Pulmonary artery endothelial cell (primary cell): Measurements from ENCODE around the gene SMIM8. TPM values are rescaled to one million over a fixed set of nuclear protein-coding genes. Genes with fewer than 3 reads are reported as not detected.

ENCODE experiments used
- DNase-seq: peaks from one replicate; pipeline ENCODE4 v3.0.0-alpha.2; 2011; ENCODE audit warnings: low read depth, low spot score
- total RNA-seq: library from RNA; depleted of rRNA; stranded (reverse); fragments of >200 nt; gene quantifications from 2 replicates; pipeline ENCODE4 v1.2.3, GENCODE V29; 2014

Gene SMIM8
- total RNA-seq, 1 donor from 2014 or later: 3.1 TPM

GRCh38 chr6:87334683-87335082 is 12.3 kb downstream of the SMIM8 start:
- no peak for DNase-seq

DNA sequence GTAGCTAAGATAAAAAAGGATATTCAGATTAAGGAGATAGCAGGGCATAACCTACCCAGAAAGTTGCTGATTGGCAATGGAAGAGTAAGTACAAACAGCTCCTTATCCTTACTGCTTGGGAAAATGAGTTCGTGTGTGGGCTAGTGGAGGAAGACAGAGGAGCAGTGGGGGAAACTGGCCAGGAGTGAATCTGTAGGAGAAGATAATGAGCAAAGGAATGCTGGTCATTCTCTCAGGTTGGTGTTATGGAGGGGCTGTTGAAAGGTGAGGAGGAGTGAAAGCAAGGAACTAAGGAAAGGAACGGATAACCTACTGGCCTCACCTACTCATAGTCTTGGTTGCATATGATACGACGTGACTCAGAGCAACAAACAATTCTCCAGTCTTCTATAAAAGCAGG is 14.0 kb downstream of the SMIM8 start:
- no peak for DNase-seq

DNA sequence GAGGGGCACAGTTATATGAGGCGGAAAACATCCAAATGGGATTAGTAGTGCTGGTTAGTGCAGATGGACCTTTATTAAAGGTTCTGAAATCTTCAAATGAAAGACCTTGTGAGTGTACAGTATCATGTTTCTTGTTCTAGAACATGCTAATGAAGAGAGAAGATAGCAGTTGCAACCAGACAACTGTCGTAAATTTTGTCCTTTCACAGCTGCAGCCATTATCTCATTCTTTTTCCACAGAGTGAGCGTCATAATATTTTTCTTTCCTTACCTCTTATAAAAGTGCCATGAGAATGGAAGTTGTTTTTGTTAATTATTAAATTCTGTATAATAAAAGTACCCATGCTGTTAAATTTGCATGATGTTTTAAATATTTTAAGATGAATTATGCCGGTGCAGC is 17.8 kb downstream of the SMIM8 start:
- no peak for DNase-seq

DNA sequence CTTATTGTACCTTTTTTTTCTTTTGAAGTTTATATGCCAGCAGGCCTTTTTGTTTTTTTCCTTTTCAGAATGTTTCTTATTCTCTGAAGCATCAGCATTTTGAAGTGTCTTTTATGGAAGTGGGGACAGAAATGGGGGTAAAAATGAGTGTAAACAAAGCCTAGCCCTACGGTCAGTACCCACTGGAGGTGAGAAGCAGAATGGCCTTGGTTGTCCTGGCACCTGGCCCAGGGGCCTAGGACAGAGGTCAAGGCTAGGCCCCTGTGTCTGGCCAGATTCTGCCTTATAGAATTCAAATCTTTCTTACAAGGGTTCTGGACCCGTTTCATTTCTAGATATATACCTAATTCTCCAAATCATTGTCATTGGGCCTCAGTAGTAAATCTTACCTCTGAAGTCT is 18.8 kb downstream of the SMIM8 start:
- no peak for DNase-seq

DNA sequence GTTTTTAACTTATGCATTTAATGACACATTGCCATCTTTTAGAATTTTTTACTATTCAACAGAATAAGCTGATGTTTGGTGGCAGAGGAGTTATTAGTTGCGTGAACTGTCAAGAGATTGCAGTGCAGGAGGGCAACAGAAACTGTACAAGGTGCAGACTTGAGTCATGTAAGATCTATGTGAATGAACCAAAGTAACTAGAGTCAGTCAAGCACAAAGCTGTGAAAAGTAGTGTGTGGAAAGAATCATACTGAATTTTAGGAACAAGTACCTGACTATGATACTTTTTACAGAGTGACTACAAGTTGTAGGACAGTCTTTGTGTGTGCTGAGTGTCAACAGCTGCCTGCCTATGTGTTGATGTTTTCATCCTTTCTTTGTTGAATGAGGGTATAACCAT is 19.5 kb downstream of the SMIM8 start:
- DNase-seq: no peak

DNA sequence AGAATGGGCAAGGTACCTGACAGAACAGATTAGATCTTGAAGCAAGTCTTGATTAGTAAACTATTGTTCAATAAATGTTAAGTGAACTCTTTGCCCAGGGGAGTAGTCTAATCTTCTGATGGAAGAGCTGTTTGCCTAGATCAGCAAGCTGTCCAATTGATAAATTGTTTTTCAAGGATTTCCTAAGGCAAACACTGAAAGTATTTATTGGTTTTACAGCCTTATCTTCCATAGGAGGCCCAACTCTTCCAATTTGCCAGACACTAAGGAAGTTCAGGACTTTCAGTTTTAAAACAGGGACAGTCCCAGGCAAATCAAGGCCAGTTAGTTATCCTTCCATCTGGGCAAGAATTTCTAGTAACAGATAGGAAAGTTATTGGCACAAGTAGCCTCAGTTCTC is 20.4 kb downstream of the SMIM8 start:
- no peak for DNase-seq

DNA sequence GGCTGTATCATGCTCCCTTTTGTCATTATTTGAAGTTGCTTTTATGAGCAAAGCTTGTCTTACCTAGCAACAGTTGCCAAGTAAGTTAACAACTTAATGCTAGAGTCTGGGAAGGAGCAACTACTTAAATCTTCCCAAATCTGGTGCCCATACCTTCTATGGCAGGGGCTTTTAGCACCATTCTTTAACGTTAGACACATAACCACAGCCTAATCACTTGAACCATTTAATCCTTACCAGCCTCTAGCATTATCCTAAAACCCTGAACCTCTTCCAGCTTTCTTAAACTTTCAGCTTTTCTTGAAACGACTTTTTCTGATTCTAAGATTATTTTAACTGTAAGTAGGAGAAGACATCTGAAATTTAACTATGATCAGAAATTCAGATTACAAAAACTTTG is 22.3 kb downstream of the SMIM8 start, which contains the start of gene C6orf163:
Gene C6orf163 (plus strand): TSS at position 83 of the 400 bp plus-strand sequence. CDS start 287 bp downstream, at position 370.
- DNase-seq: no peak

DNA sequence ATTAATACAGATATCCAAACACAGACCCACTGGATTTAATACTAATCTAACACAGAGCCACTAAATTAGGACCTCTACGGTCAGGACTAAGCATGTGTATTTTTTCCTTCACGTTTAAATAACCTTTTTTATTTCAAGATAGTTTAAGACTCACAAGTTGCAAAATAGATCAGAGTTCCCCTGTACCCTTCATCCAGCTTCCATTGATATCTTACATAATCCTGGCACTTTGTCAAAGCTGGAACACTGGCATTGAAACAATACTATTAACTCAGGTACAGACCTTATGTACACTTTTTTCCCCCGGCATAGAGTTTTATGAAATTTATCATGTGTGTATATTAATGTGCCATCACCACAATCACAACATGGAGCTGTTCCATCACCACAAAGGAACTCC is 24.3 kb downstream of the SMIM8 start:
- DNase-seq: no peak

DNA sequence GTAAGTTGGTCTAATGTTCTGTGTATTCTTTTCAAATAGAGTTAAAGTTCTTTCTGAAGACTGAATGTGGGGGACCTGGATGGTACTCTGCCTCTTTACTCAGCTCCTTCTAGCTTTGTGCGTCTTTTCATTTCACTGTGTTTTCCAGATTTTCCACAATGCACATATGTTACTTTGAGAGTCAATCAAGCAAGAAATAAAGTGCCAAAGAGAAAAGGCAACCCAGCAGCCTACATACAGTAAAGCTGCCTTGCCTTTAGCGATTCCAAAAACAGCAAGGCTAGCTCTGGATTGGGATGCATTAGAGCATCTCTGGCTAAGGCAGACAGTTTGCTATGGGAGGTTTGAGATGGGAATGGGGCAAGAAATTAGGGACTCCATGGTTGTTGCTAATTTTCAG is 27.5 kb downstream of the SMIM8 start:
- DNase-seq: no peak

DNA sequence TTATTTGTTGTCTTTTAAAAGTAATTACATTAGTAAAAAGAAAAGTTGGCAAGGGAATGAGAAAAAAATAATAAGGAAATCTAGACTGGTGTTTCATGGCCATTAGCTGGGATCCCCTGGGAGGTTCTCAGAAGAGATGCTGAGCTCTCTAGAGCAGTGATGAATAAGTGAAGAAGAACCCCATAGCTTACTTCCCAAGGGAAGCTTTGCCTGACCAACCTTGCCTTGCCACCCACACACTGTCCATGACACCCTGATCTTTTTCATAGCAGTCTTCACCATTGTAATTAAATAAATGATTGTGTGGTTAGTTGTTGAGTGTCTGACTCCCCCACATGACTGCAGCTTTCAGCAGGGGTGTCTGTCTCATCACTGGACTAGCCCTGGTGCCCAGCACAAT is 28.1 kb downstream of the SMIM8 start:
- DNase-seq: no peak

- DNase-seq: no peak
Observed at GRCh38 chr6:87351583-87351982, 29.2 kb downstream of the SMIM8 start.

GRCh38 chr6:87356181-87356580 is 33.8 kb downstream of the SMIM8 start:
- DNase-seq: no peak

- no peak for DNase-seq
Observed at GRCh38 chr6:87357479-87358196, 35.2 kb downstream of the SMIM8 start.

DNA sequence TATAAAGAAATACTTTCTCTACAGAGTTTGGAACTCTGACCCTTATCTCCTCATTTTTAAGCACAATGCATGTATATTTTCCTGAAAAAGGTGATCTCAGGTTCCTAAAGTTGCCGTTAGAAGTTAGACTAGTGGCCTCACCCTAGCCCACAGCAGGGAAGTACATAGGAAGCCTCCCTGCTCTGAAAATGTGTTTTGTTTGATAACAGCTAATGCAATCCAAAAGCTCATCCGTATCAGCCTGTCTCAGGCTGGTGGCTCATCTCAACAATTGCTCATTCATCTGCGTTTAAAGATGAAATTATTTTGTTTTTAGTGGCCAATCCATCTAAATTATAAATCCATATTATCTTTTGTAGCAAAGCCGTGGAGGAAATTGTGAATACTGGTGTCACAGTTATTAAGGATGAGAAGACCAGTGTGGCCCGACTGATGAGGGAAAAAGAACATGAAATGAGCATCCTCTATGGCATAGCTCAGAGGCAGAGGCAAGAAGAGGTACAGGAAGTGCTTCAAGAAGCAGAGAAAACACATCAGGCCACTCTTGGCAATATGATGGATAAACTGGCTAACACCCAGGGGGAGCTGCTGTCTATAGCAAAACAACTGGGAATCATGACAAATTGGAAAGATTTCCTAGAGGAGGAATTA is 42.3 kb downstream of the SMIM8 start:
- DNase-seq: no peak

DNA sequence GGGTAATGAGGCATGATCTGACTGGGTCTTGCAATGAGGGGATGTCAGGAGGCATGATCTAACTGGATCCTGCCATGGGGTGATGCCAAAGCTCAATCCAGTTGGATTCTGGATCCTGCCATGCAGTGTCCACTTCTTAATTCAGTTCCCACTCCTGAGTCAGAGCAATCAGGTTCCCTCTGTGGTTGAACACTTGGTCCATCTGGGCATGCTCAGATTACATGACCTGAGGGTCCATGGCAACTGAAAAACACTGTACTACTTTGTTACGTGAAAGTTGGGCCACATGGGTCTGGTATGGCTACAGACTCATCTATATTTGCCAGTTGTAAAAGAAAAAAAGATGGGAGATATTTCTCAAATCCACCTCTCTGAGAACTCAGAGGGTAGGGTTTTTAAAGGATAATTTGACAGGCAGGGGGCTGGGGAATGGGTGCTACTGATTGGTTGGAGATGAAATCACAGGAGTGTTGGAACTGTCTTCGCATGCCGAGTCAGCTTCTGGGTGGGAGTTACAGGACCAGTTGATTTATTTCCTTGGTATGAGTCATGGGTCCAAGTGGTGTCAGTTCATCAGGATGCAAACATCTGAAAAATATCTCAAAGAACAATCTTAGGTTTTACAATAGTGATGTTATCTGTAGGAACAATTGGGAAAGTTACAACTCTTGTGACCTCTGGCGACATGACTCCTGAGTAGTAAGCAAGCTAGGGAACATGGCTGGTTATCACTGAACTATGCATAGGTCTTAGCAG is 43.9 kb downstream of the SMIM8 start:
- no peak for DNase-seq

- no peak for DNase-seq
Observed at GRCh38 chr6:87366899-87367298, 44.5 kb downstream of the SMIM8 start.

GRCh38 chr6:87373377-87373776 is 51.0 kb downstream of the SMIM8 start:
- DNase-seq: no peak

GRCh38 chr6:87375315-87375714 is 52.9 kb downstream of the SMIM8 start:
- DNase-seq: no peak

- no peak for DNase-seq
Observed at GRCh38 chr6:87376643-87377042, 54.3 kb downstream of the SMIM8 start.

DNA sequence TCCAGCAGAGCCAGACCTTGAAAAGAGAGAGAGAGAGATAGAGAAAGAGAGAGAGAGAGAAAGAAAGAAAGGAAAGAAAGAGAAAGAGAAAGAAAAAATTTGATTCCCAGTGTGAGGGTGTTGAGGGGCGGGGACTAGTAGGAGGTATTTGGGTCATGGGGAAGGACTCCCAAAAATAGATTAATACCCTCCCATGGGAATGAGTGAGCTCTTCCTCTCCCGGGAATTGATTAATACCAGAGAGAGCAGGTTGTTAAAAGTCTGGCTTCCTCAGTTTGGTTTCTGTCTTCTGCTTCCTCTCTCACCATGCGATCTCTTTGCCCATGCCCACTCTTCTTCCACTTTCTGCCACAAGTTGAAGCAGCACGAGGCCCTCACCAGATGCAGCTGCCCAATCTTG is 56.6 kb downstream of the SMIM8 start:
- DNase-seq: no peak

DNA sequence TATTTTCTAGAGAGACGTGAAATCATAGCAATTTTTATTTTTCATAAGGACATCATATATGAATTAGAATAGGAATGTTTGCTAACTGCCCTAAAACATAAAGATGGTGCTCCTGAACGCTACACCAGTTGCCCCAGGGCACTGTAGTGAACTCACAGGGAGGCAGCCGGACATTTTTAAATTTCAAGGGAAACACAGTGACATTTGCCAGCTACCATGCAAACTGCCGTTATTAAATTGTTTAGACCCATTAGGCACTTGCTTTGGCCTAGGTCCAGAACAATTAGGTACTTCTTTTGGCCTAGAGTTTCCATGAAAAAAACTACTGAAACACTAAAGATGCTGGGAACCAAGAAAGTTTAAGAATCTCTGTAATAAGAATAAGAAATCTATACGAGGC is 60.5 kb downstream of the SMIM8 start:
- DNase-seq: no peak

GRCh38 chr6:87384038-87384437 is 61.6 kb downstream of the SMIM8 start:
- no peak for DNase-seq

DNA sequence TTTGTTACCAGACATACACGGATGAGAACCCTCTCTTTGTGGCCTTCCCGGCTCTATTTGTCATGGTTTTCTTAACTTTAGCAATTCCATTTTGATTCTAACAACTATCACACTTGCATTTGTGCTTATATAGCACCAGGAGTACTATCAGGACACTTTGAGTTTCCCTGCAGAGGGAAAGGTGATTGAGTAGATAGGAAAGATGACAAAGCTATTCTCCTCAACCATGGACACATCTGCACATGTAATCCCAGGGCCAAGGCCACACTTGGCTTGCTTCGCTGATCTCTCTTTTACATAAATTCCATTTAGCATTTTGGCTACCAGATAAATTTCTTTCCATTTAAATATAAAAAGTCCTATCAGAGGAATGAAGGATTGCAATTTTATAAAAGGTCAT is 62.1 kb downstream of the SMIM8 start:
- DNase-seq: no peak
